DND-41 (cell line): ENCODE data around the gene HCN1.

ENCODE experiments used
- CTCF ChIP-seq: IDR thresholded peaks from 2 replicates; pipeline ENCODE4 v1.5.1; 2012; ENCODE audit warnings: borderline replicate concordance, low read length, moderate library complexity, mild to moderate bottlenecking; ENCODE audit not compliant: poor library complexity, severe bottlenecking; ENCODE audit errors: extremely low read depth
- EZH2 ChIP-seq: IDR thresholded peaks from 3 replicates; pipeline ENCODE4 v1.6.1; 2012; ENCODE audit warnings: borderline replicate concordance, low read depth, mild to moderate bottlenecking, moderate library complexity, low read length, inconsistent platforms; ENCODE audit not compliant: severe bottlenecking

GRCh38 chr5:45260292-45260691, 435.9 kb downstream of the HCN1 start:
- TF ChIP-seq CTCF (no peak), EZH2 (no peak)
